ENCODE measurements around the gene LIMCH1.

Gene LIMCH1

GRCh38 chr4:41572516-41572915 lies 34.6 kb downstream of the LIMCH1 start:
- no peak for DNase-seq

- no peak for DNase-seq
Measured at GRCh38 chr4:41572956-41573355, 35.0 kb downstream of the LIMCH1 start.

- DNase-seq: no peak
Measured at GRCh38 chr4:41573502-41574001, 35.6 kb downstream of the LIMCH1 start.

GRCh38 chr4:41575207-41575606 lies 37.2 kb downstream of the LIMCH1 start:
- no peak for DNase-seq

DNA sequence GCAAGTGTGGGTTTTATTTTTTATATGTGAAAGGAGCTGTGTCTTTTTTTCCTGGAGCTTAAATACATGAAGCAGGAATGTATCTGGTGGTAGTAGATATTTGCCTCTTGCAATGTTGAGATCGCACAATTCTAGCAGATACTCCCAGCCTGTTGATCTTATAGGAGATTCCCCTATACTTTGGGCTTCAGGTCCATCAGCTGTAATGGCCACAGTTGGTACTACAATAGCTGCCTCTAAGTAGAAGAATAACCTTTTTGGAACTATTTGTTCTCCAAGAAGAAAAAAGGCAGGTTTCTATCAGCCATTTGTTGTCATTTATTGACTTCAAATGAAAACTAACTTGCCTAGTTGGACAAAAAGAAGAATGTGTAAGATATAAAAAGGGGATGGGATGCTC lies 37.7 kb downstream of the LIMCH1 start:
- DNase-seq: no peak

DNA sequence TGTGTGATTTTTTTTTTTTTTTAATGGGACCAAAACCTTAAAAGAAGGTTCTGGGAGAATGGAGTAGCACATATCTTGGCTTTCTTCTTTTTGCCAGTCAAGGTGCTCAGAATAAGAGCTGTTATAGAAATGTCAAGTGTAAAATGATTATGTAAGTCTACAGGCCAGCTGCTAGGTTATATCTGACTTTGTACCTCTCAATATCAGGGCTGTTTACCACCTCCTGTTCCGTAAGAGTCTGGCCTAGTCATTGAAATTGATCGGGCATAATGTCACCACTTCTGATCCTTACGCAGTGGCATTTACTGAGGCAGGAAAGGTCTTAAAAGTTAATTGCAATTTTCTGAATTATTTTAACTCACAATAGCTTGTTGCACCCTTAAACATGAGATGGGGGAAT lies 41.1 kb downstream of the LIMCH1 start:
- no peak for DNase-seq

DNA sequence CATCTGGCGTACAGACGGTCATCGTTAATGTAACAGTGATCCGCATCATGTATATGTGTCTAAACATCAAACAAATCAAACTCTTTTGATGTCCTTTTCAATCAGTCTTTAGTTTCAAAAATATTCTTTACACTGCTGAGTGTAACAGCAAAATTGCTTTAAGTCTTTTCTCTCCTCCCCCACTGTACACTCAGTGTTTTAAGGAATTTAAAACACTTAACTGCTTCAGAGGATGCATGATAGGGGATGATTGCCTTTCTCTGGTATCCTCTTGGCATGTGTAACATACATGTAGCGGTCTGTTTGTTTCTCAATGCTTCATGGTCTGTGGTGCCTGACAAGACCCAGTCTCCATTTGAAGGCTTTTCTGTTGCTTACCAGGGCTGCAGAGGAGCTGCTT lies 41.6 kb downstream of the LIMCH1 start:
- DNase-seq: no peak

- no peak for DNase-seq
Measured at GRCh38 chr4:41580007-41580406, 42.0 kb downstream of the LIMCH1 start.

DNA sequence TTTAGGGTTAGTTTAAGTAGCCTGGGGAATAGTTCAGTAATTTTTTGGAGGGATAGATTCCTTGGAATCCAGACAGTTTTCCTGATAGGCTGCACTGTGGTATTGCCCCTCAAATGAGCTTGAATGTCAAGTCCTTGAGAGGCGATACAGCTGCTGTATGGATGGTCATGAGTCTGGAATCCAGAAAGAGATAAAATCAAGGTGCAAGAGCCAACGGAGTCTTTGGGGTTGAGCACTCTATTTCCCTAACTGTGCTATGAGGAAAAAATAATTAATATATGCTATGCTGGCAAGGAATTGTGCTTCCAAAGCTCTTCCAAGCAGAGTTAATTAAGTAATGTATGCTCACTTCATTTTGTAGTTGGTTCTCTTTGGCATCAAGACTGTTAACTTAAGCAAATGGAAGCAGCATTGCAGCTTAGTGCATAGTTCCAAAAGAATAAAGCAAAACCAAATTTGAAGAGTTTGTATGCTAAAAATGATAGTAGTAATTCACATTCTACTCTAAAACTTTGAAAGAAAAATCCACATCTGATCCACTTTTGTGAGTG lies 48.8 kb downstream of the LIMCH1 start:
- no peak for DNase-seq

DNA sequence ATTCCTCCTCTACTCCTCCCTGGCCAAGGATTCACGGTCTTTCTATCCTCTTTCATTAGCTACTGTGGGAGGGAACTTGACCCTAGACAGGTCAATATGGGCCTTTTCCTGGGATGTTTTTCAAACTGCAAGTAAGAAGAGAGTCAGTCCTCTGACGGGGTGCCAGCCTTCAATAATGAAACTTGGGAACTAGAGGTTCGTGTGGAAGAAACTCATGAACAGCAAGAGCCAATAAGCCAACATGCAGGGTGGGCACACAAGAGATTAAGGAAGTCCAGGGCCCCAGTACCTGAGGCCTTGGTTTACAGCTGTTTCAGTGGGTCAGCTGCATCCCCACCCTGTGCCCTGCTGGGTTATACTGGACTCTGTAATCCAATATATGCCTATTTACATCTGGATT lies 49.3 kb downstream of the LIMCH1 start:
- no peak for DNase-seq

- DNase-seq: no peak
Measured at GRCh38 chr4:41590591-41590990, 52.6 kb downstream of the LIMCH1 start.

DNA sequence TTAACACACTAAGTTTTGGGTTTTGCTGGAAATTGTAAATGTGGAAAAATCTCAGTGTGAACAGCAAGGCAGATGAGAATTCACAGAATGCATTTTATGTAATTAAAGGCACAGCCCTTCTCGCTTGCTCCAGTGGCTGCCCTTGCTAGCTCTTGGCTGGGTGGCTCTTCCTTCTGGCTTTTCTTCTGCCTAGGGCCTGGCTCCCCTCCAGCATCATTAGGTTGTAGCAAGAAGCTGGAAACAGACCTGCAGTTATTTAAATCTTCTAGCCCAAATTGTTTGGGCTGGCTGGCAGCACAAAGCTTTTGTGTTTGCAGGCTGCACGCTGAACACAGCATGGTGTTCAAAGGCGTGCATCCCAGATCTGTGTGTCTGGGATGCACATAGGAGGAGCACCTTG lies 56.5 kb downstream of the LIMCH1 start:
- DNase-seq: no peak

- no peak for DNase-seq
Measured at GRCh38 chr4:41597494-41597893, 59.5 kb downstream of the LIMCH1 start.

DNA sequence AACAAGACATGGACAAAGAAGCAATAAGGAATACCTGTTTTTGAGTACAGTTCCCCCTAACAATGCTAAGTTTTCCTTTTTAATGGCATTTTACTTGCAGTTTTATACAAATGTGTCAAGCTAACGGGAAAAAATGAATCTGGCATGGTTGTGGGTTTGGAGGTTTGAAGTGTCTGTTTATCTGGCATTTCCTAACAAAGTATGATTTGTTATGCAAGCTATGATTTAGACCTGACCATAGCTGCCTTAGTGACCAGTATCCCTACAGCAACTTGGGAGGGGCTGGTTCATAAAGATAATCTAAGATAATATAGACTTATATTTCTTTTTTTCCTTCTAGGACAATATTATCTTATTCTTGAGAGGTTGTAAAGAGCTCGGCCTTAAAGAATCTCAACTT lies 60.6 kb downstream of the LIMCH1 start:
- DNase-seq: no peak

DNA sequence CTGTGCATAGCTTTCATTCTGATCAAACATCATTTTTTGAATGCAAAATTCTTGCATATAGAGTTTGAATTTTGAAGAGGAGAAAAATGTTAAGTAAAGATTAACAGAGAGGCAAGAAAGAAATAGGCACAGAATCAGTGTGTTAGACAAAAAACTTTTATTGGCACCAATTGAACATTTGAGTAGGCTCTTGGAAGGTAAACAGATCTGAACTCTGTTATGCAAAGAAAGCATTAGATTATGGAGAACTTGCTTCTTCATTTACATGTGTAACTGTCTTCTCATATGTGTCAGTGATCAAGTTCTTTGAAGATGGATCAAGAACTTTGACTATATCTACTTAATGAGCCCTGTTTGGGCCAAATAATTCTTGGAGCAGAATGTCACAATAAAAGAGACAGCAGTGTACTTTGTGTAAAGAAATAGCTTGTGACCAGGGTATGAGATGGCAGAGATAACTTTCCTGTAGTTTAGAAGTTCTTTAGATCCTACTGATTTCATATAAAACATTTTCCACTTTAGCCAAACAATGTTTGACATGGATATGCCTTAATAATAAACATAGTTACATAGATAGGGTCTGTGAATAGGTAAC lies 61.3 kb downstream of the LIMCH1 start:
- DNase-seq: no peak

DNA sequence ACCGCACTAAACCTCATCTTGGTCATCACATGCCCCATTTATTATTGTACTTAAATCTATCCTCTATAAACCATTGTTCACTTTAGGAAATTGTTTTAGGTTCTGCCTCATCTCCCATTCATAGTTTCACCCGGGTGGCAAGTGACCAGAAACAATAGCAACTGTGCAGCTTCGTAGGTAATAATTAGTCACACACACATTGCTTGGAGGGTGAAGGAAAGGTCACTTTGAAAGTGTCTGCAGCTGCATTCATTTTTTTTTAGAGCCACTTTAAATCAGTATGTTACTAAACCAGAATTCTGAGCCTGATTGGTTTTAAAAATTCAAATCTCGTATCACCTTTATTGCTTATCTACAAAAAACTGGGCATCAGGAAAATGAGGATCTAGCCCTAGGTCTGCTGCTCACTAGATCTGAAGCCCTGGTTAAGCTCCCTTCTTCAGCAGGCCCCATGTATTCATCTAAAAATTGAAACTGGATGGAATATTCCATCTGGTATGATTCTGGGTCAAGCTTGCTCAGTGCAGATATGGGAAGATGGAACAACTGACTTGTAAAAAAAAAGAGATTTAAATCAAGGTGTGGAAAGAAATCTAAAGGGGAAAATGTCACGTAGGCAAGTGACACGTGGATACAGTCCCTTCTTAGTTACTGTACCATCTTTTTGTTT lies 62.4 kb downstream of the LIMCH1 start:
- DNase-seq: no peak

- no peak for DNase-seq
Measured at GRCh38 chr4:41601025-41601424, 63.1 kb downstream of the LIMCH1 start.

GRCh38 chr4:41602113-41602512 lies 64.2 kb downstream of the LIMCH1 start:
- DNase-seq: no peak

- DNase-seq: no peak
Measured at GRCh38 chr4:41602886-41603498, 65.0 kb downstream of the LIMCH1 start.

- DNase-seq: no peak
Measured at GRCh38 chr4:41609851-41610250, 71.9 kb downstream of the LIMCH1 start.

DNA sequence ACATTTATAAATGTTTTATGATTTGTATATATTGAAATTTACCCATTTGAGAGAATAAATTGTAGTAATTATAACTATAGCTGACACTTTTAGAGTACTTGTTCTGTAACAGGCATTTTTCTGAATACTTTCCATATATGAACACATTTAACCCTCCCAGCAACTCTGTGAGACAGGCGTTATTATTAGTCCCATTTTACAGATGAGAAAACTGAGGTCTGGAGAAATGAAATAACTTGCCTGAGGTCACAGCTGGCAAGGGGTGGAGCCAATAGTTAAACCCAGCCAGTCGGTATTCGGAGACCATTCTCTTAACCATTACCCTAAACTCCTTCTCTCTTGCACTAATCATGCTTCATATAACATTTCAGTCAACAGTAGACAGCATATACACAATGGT lies 72.5 kb downstream of the LIMCH1 start:
- no peak for DNase-seq

- no peak for DNase-seq
Measured at GRCh38 chr4:41611124-41611838, 73.3 kb downstream of the LIMCH1 start.
